Thoracic aorta (tissue), 2 donors: ENCODE data around the gene OR10A4. TPM values are rescaled to one million over a fixed set of nuclear protein-coding genes. Genes with fewer than 3 reads are reported as not detected.

Experiments
- ATAC-seq: fragments of 150-250 bp; one replicate; pipeline ENCODE4 v1.8.0; 2017; ENCODE audit warnings: low read depth; ENCODE audit not compliant: insufficient number of reproducible peaks, low FRiP score
- DNase-seq: peaks from one replicate; pipeline ENCODE4 v3.0.0-alpha.2; 2020; ENCODE audit warnings: low spot score
- H3K27ac ChIP-seq, 2 donors: fragments of 200-600 bp; sonication (generic); 1 replicate in 1 of 2; 2 replicates in 1 of 2; pipeline ENCODE4 v1.5.1; 2016; ENCODE audit warnings: mild to moderate bottlenecking in 2 of 2, moderate library complexity in 2 of 2
- H3K27me3 ChIP-seq: fragments of 200-600 bp; sonication (generic); replicated peaks from 2 replicates; pipeline ENCODE4 v1.6.0; 2016; ENCODE audit warnings: mild to moderate bottlenecking; ENCODE audit not compliant: insufficient read depth
- H3K36me3 ChIP-seq: fragments of 200-600 bp; sonication (generic); one replicate; pipeline ENCODE4 v1.5.1; 2016
- H3K4me1 ChIP-seq, 2 donors: fragments of 200-600 bp; sonication (generic); 1 replicate in 1 of 2; 2 replicates in 1 of 2; pipeline versions ENCODE4 v1.5.1 to v1.6.0; 2016; ENCODE audit warnings: low read depth in 2 of 2, mild to moderate bottlenecking in 1 of 2; ENCODE audit not compliant: control insufficient read depth in 1 of 2
- H3K4me3 ChIP-seq: fragments of 200-600 bp; sonication (generic); 2 replicates; pipeline ENCODE4 v1.5.1; 2016; ENCODE audit warnings: mild to moderate bottlenecking
- H3K9me3 ChIP-seq: fragments of 200-600 bp; sonication (generic); 2 replicates; pipeline ENCODE4 v1.5.1; 2016
- CTCF ChIP-seq: fragments of 200-600 bp; sonication (generic); IDR thresholded peaks from one replicate; pipeline ENCODE4 v1.5.1; 2019; ENCODE audit warnings: antibody characterized with exemption
- total RNA-seq, 2 donors: library from RNA; depleted of rRNA; stranded (reverse); fragments of >200 nt; gene quantifications; one replicate each; pipeline versions ENCODE4 v1.1.0 to v1.2.3, GENCODE V29; 2016

The OR10A4 gene
- total RNA-seq, 2 donors from 2014 or later, result not detected

GRCh38 chr11:6911948-6912347 lies 35.5 kb downstream of the OR10A4 start:
- no peak for DNase-seq
- Histone ChIP-seq H3K36me3 (no peaks in the 10 kb centered on the region), H3K4me1 (no peaks in the 10 kb centered on the region), H3K9me3 (no peaks in the 10 kb centered on the region), H3K27ac (no peak overlapping the region), H3K27me3 (no peaks in the 10 kb centered on the region), H3K4me3 (no peak overlapping the region)
- TF ChIP-seq CTCF, result no peak
- ATAC-seq, result no peak

- TF ChIP-seq CTCF, result no peak
- Histone ChIP-seq H3K27ac (no peak overlapping the region), H3K36me3 (no peaks in the 10 kb centered on the region), H3K4me1 (no peaks in the 10 kb centered on the region), H3K9me3 (no peaks in the 10 kb centered on the region), H3K4me3 (no peak overlapping the region), H3K27me3 (no peaks in the 10 kb centered on the region)
- ATAC-seq (no peak), DNase-seq (no peak)
Observed at GRCh38 chr11:6919698-6920097, 43.3 kb downstream of the OR10A4 start.

DNA sequence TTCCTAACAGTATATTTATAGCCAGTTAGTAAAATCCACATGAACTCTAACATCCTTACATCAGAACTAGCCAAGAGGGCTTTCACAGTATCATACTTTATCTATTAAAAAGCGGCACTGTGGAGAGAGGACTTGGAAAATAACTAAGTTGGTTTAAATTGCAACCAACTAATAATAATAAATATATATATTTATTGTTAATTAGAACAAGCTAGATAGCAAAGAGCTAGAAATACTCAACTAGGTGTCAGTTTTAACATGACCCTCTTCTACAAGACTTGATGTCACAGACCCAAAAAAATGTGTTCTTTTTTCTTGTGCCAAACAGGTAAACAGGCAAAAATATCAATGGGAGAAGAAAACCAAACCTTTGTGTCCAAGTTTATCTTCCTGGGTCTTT lies 44.3 kb downstream of the OR10A4 start, which contains the start of gene OR2D3:
Gene OR2D3 (plus strand): TSS at position 301 of the 400 bp plus-strand sequence. CDS start 0 bp downstream, at position 301.
- no peak for ATAC-seq

DNA sequence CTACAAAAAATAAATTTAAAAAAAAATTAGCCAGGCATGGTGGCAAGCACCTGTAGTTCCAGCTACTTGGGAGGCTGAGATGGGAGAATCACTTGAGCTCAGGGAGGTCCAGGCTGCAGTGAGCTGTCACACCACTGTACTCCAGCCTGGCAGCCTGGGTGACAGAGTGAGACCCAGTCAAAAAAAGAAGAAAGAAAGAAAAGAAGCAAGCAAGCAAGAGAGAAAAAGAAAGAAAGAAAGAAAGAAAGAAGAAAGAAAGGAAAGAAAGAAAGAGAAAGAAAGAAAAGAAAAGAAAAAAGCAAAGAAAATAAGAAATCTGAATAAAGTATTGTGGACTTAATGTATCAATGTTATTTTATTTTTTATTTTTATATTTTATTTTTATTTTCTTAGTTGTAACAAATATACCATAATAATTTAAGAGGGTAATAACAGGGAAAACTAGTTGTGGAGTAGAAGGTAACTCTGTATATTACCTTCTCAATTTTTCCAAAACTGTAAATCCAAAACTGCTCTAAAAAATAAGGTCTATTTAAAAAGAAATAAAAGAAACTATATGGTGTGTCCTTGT lies 48.7 kb downstream of the OR10A4 start:
- no peak for ATAC-seq
- Histone ChIP-seq H3K27ac (no peak overlapping the region), H3K4me3 (no peak overlapping the region)

More for the DNA sequence above, 44.3 kb downstream of the OR10A4 start, which contains the start of gene OR2D3:
- Histone ChIP-seq H3K4me1 (no peaks in the 10 kb centered on the region), H3K27ac (no peak within 1 kb of the TSS), H3K36me3 (no peaks in the 10 kb centered on the region), H3K4me3 (no peak within 1 kb of the TSS), H3K9me3 (no peaks in the 10 kb centered on the region), H3K27me3 (no peaks in the 10 kb centered on the region)
- TF ChIP-seq CTCF, result no peak
- DNase-seq, result no peak

More for the DNA sequence above, 48.7 kb downstream of the OR10A4 start:
- H3K27me3 ChIP-seq, result no peaks in the 10 kb centered on the region
- H3K4me1 ChIP-seq, result peaks cover 0 to 6% of the 10 kb centered on the region in 2 donors
- no peaks in the 10 kb centered on the region for H3K9me3 ChIP-seq
- DNase-seq, result no peak
- H3K36me3 ChIP-seq, result no peaks in the 10 kb centered on the region
- TF ChIP-seq CTCF, result no peak
